ENCODE measurements around the gene GPRIN3.

GPRIN3 gene

GRCh38 chr4:89247951-89248350, 59.6 kb downstream of the GPRIN3 start:
- no peak for TF ChIP-seq CTCF (IDR thresholded peaks at IDR 0.05; ENCODE audit: insufficient read depth, low read length, poor library complexity, severe bottlenecking)
- no peak overlapping the region for H3K4me3 ChIP-seq (replicated peaks; ENCODE audit: low read depth, low read length)
- H3K36me3 ChIP-seq (ENCODE audit: control insufficient read depth, insufficient read depth, low read length), result no peaks in the 10 kb centered on the region
- DNase-seq (ENCODE audit: extremely low read depth, insufficient read length), result no peak
- H3K27me3 ChIP-seq (replicated peaks; ENCODE audit: control insufficient read depth, insufficient read depth, low read length), result no peaks in the 10 kb centered on the region

GRCh38 chr4:89245459-89245858, 62.1 kb downstream of the GPRIN3 start:
- H3K4me3 ChIP-seq (replicated peaks; ENCODE audit: low read depth, low read length), result no peak overlapping the region
- no peak for TF ChIP-seq CTCF (IDR thresholded peaks at IDR 0.05; ENCODE audit: insufficient read depth, low read length, poor library complexity, severe bottlenecking)
- no peaks in the 10 kb centered on the region for H3K36me3 ChIP-seq (ENCODE audit: control insufficient read depth, insufficient read depth, low read length)
- DNase-seq (ENCODE audit: extremely low read depth, insufficient read length), result no peak
- H3K27me3 ChIP-seq (replicated peaks; ENCODE audit: control insufficient read depth, insufficient read depth, low read length), result no peaks in the 10 kb centered on the region

GRCh38 chr4:89243733-89244252, 63.8 kb downstream of the GPRIN3 start:
- Histone ChIP-seq H3K27me3 (replicated peaks; ENCODE audit: control insufficient read depth, insufficient read depth, low read length) (no peaks in the 10 kb centered on the region), H3K4me3 (replicated peaks; ENCODE audit: low read depth, low read length) (no peak overlapping the region), H3K36me3 (ENCODE audit: control insufficient read depth, insufficient read depth, low read length) (no peaks in the 10 kb centered on the region)
- no peak for TF ChIP-seq CTCF (IDR thresholded peaks at IDR 0.05; ENCODE audit: insufficient read depth, low read length, poor library complexity, severe bottlenecking)
- no peak for DNase-seq (ENCODE audit: extremely low read depth, insufficient read length)

GRCh38 chr4:89242864-89243732, 64.5 kb downstream of the GPRIN3 start:
- Histone ChIP-seq H3K27me3 (replicated peaks; ENCODE audit: control insufficient read depth, insufficient read depth, low read length) (no peaks in the 10 kb centered on the region), H3K4me3 (replicated peaks; ENCODE audit: low read depth, low read length) (no peak overlapping the region), H3K36me3 (ENCODE audit: control insufficient read depth, insufficient read depth, low read length) (no peaks in the 10 kb centered on the region)
- no peak for TF ChIP-seq CTCF (IDR thresholded peaks at IDR 0.05; ENCODE audit: insufficient read depth, low read length, poor library complexity, severe bottlenecking)
- DNase-seq (ENCODE audit: extremely low read depth, insufficient read length), result no peak

GRCh38 chr4:89242216-89242615, 65.4 kb downstream of the GPRIN3 start:
- no peak for TF ChIP-seq CTCF (IDR thresholded peaks at IDR 0.05; ENCODE audit: insufficient read depth, low read length, poor library complexity, severe bottlenecking)
- no peaks in the 10 kb centered on the region for H3K27me3 ChIP-seq (replicated peaks; ENCODE audit: control insufficient read depth, insufficient read depth, low read length)
- no peaks in the 10 kb centered on the region for H3K36me3 ChIP-seq (ENCODE audit: control insufficient read depth, insufficient read depth, low read length)
- H3K4me3 ChIP-seq (replicated peaks; ENCODE audit: low read depth, low read length), result no peak overlapping the region
- DNase-seq (ENCODE audit: extremely low read depth, insufficient read length), result no peak

All from GM06990 (cell line).